HepG2 (cell line): ENCODE measurements around the gene GTF2E1. TPM values are rescaled to one million over a fixed set of nuclear protein-coding genes. Genes with fewer than 3 reads are reported as not detected.

ENCODE experiments used
- CREM ChIP-seq, 2 experiments: sonication (generic) in 1 of 2; formaldehyde crosslinking in 1 of 2; IDR thresholded peaks; 2 replicates each; pipeline versions ENCODE4 v1.4.0 to v1.6.1; 2016 to 2020; ENCODE audit warnings: antibody characterized with exemption in 1 of 2, mild to moderate bottlenecking in 1 of 2, missing genetic modification reagents in 1 of 2
- HBP1 ChIP-seq: IDR thresholded peaks from 2 replicates; pipeline ENCODE4 v1.6.1; 2016; ENCODE audit warnings: low read depth, control low read depth
- HIVEP1 ChIP-seq: sonication (generic); formaldehyde crosslinking; IDR thresholded peaks from 2 replicates; pipeline ENCODE4 v1.4.0; 2020; ENCODE audit warnings: mild to moderate bottlenecking, missing genetic modification reagents
- KDM3A ChIP-seq: IDR thresholded peaks from 2 replicates; pipeline ENCODE4 v1.6.1; 2018; ENCODE audit warnings: low read depth, missing compliant biosample characterization
- MLLT10 ChIP-seq: sonication (generic); formaldehyde crosslinking; IDR thresholded peaks from 2 replicates; pipeline ENCODE4 v1.4.0; 2020; ENCODE audit warnings: missing genetic modification reagents
- NCOR1 ChIP-seq: fragments of 200-600 bp; sonication (generic); IDR thresholded peaks from 2 replicates; pipeline ENCODE4 v1.7.0; 2017; ENCODE audit warnings: antibody characterized with exemption, low read length, borderline replicate concordance
- NR2C2 ChIP-seq: sonication (generic); formaldehyde crosslinking; IDR thresholded peaks from 2 replicates; pipeline ENCODE4 v1.4.0; 2020; ENCODE audit warnings: missing genetic modification reagents, mild to moderate bottlenecking, moderate library complexity, borderline replicate concordance
- PRDM15 ChIP-seq: sonication (generic); formaldehyde crosslinking; IDR thresholded peaks from 2 replicates; pipeline ENCODE4 v1.4.0; 2020; ENCODE audit warnings: missing genetic modification reagents
- SOX6 ChIP-seq, 2 experiments: fragments of 450-650 bp in 1 of 2; sonication (generic) in 1 of 2; formaldehyde crosslinking in 1 of 2; IDR thresholded peaks; 2 replicates each; pipeline versions ENCODE4 v1.4.0 to v1.6.1; 2017 to 2020; ENCODE audit warnings: antibody characterized with exemption in 1 of 2, mild to moderate bottlenecking in 1 of 2, missing genetic modification reagents in 1 of 2
- ZKSCAN5 ChIP-seq: sonication (generic); formaldehyde crosslinking; IDR thresholded peaks from 2 replicates; pipeline ENCODE4 v1.5.1; 2020; ENCODE audit warnings: mild to moderate bottlenecking, missing genetic modification reagents
- ZNF253 ChIP-seq: sonication (generic); formaldehyde crosslinking; IDR thresholded peaks from 2 replicates; pipeline ENCODE4 v1.8.0; 2022; ENCODE audit warnings: mild to moderate bottlenecking, missing genetic modification reagents, borderline replicate concordance
- ZNF747 ChIP-seq: sonication (generic); formaldehyde crosslinking; IDR thresholded peaks from 2 replicates; pipeline ENCODE4 v1.8.1; 2023; ENCODE audit warnings: missing genetic modification reagents, mild to moderate bottlenecking, borderline replicate concordance
- polyA plus RNA-seq, 8 experiments: library from polyadenylated mRNA; depleted of rRNA in 3 of 8; stranded (reverse) in 7 of 8; unstranded in 1 of 8; fragments of >200 nt; fragmentation: Illumina TruSeq in 4 of 8; extraction: Trizol in 4 of 8; gene quantifications; 2 replicates each; pipeline versions ENCODE4 v1.2.1 to v1.2.3, GENCODE V29; 2011 to 2016; ENCODE audit warnings: low read depth in 4 of 8, missing spikeins in 1 of 8, mixed read lengths in 1 of 8; ENCODE audit not compliant: insufficient read depth in 1 of 8
- total RNA-seq, 5 experiments: library from RNA; depleted of rRNA; stranded (reverse); fragments of >200 nt; fragmentation: Illumina TruSeq; extraction: Trizol; gene quantifications; 2 replicates each; pipeline ENCODE4 v1.2.3, GENCODE V29; 2016; ENCODE audit warnings: low read depth in 1 of 5
- TF ChIP-seq, protein P1 (sequence below): sonication (generic); formaldehyde crosslinking; IDR thresholded peaks from 2 replicates; pipeline ENCODE4 v1.5.1; 2020; ENCODE audit warnings: missing genetic modification reagents, mild to moderate bottlenecking, borderline replicate concordance
- TF ChIP-seq, protein P2 (sequence below): IDR thresholded peaks from 2 replicates; pipeline ENCODE4 v1.6.1; 2016; ENCODE audit warnings: missing compliant biosample characterization, missing genetic modification reagents, borderline replicate concordance
- TF ChIP-seq, protein P3 (sequence below): sonication (generic); formaldehyde crosslinking; IDR thresholded peaks from 2 replicates; pipeline ENCODE4 v1.4.0; 2020; ENCODE audit warnings: missing genetic modification reagents

GTF2E1 gene
- total and polyA plus RNA-seq, 2 of the 13 experiments (the other 11 are each of a cell fraction or from before 2014, with no cell fraction given), result 7.7 to 21.5 TPM

DNA sequence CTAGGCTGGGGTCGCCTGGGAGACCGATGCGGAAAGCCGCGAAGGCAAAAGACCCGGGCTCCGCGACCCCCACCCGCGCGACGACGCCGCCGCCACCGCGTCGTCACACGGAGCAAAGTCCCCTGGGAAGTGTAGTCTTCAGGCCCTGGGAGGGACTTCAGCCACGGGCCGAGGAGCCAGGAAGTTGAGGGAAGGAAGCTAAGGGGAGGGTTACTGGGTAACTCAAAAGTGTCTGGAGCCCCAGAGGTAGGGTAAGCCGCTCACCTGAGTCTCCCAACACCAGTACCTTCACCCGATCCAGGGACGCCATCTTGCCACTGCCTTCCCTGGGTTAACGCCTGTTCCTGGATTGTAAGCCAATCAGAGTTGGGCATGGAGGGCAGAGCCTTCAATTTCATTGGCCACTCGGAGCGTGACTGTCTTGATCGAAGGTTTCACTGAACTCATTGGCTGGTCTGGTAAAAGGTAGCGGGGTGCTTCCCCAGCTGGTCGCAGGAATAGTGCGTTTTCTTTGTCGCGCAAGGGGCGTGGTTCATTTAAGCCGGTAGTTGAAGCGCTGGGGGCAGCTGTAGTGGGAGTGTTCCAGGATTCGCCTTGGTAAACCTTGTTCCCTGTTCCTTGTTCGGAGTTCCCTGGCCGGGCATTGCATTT, at the start of gene GTF2E1, which contains the start of gene RABL3 (continued):
- TF ChIP-seq, protein P1, sequence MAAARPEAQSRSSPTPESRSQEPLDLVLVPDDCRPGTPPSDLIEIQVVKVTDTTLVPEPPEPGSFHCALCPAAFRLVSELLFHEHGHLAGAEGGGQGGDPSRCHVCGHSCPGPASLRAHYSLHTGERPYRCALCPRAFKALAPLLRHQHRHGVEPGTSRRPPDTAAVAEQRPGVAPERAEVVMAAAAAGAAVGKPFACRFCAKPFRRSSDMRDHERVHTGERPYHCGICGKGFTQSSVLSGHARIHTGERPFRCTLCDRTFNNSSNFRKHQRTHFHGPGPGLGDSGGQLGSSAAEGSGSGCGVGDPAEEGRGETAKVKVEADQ, result peak; percentile 60; the same call in 1 of the 2 replicates
- 0 out of 2 replicates have a peak, but pooled peaks have one; percentile 34 for TF ChIP-seq HBP1 (CRISPR knock-in tag)
- no peak for TF ChIP-seq SOX6 (IDR thresholded peaks at IDR 0.05)
- TF ChIP-seq SOX6 (CRISPR knock-in tag; IDR thresholded peaks at IDR 0.05), result peak; percentile 45; the same call in 1 of the 2 replicates
- TF ChIP-seq, protein P2, sequence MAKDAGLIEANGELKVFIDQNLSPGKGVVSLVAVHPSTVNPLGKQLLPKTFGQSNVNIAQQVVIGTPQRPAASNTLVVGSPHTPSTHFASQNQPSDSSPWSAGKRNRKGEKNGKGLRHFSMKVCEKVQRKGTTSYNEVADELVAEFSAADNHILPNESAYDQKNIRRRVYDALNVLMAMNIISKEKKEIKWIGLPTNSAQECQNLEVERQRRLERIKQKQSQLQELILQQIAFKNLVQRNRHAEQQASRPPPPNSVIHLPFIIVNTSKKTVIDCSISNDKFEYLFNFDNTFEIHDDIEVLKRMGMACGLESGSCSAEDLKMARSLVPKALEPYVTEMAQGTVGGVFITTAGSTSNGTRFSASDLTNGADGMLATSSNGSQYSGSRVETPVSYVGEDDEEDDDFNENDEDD (CRISPR knock-in tag), result peak; percentile 40
- TF ChIP-seq, protein P3, sequence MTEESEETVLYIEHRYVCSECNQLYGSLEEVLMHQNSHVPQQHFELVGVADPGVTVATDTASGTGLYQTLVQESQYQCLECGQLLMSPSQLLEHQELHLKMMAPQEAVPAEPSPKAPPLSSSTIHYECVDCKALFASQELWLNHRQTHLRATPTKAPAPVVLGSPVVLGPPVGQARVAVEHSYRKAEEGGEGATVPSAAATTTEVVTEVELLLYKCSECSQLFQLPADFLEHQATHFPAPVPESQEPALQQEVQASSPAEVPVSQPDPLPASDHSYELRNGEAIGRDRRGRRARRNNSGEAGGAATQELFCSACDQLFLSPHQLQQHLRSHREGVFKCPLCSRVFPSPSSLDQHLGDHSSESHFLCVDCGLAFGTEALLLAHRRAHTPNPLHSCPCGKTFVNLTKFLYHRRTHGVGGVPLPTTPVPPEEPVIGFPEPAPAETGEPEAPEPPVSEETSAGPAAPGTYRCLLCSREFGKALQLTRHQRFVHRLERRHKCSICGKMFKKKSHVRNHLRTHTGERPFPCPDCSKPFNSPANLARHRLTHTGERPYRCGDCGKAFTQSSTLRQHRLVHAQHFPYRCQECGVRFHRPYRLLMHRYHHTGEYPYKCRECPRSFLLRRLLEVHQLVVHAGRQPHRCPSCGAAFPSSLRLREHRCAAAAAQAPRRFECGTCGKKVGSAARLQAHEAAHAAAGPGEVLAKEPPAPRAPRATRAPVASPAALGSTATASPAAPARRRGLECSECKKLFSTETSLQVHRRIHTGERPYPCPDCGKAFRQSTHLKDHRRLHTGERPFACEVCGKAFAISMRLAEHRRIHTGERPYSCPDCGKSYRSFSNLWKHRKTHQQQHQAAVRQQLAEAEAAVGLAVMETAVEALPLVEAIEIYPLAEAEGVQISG (CRISPR knock-in tag), result peak; percentile 75
- TF ChIP-seq CREM (IDR thresholded peaks at IDR 0.05), result peak; percentile 98
- peak; percentile 72 for TF ChIP-seq CREM (CRISPR knock-in tag; IDR thresholded peaks at IDR 0.05)
- no peak for TF ChIP-seq MLLT10 (CRISPR knock-in tag)
- TF ChIP-seq PRDM15 (CRISPR knock-in tag), result 0 out of 2 replicates have a peak, but pooled peaks have one; percentile 0
- peak; percentile 68; the same call in 1 of the 2 replicates for TF ChIP-seq ZNF747 (CRISPR knock-in tag)
- TF ChIP-seq NR2C2, result peak; percentile 86
- TF ChIP-seq NCOR1, result peak; percentile 59; the same call in 1 of the 2 replicates
- peak; percentile 60 for TF ChIP-seq HIVEP1
- 0 out of 2 replicates have a peak, but pooled peaks have one; percentile 61 for TF ChIP-seq KDM3A (CRISPR knock-in tag)
- no peak for TF ChIP-seq ZNF253
- TF ChIP-seq ZKSCAN5, result no peak
